ENCODE measurements around the gene LRRK1. TPM values are rescaled to one million over a fixed set of nuclear protein-coding genes. Genes with fewer than 3 reads are reported as not detected.

The LRRK1 gene
- total RNA-seq, 4 donors from 2014 or later = 17.0 to 46.3 (median 26.4) TPM

DNA sequence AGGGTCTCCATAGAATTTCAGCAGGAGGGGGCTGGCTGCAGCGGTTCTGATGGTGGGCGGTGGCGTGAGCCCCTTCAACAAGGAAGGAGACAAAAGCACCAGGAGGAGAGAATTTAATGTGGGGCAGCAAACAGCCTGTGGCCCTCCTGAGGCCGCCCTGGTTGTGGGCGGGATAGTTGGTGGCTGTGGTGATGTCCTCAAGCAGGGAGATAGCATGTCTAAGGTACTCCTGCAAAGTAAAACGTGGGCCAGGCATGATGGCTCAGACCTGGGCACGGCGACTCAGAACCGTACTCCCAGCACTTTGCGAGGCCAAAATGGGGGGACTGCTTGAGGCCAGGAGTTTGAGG lies 94.0 kb downstream of the LRRK1 start:
- Histone ChIP-seq H3K4me1 (peaks cover 8% of the 10 kb centered on the region), H3K9me3 (no peaks in the 10 kb centered on the region), H3K27me3 (no peaks in the 10 kb centered on the region), H3K27ac (no peak overlapping the region), H3K4me3 (no peak overlapping the region), H3K36me3 (peaks cover 55% of the 10 kb centered on the region)
- DNase-seq (ENCODE audit: low spot score in 2 of 2) = peak; percentile 43 to 70
- 93% methylated on average over 9 of the region's 10 CpGs for WGBS
- TF ChIP-seq POLR2A (IDR thresholded peaks at IDR 0.05) (no peak), EP300 (IDR thresholded peaks at IDR 0.05) (no peak), POLR2AphosphoS5 (IDR thresholded peaks at IDR 0.05) (no peak)
- TF ChIP-seq, protein P1, sequence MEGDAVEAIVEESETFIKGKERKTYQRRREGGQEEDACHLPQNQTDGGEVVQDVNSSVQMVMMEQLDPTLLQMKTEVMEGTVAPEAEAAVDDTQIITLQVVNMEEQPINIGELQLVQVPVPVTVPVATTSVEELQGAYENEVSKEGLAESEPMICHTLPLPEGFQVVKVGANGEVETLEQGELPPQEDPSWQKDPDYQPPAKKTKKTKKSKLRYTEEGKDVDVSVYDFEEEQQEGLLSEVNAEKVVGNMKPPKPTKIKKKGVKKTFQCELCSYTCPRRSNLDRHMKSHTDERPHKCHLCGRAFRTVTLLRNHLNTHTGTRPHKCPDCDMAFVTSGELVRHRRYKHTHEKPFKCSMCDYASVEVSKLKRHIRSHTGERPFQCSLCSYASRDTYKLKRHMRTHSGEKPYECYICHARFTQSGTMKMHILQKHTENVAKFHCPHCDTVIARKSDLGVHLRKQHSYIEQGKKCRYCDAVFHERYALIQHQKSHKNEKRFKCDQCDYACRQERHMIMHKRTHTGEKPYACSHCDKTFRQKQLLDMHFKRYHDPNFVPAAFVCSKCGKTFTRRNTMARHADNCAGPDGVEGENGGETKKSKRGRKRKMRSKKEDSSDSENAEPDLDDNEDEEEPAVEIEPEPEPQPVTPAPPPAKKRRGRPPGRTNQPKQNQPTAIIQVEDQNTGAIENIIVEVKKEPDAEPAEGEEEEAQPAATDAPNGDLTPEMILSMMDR (IDR thresholded peaks at IDR 0.05) = no peak

DNA sequence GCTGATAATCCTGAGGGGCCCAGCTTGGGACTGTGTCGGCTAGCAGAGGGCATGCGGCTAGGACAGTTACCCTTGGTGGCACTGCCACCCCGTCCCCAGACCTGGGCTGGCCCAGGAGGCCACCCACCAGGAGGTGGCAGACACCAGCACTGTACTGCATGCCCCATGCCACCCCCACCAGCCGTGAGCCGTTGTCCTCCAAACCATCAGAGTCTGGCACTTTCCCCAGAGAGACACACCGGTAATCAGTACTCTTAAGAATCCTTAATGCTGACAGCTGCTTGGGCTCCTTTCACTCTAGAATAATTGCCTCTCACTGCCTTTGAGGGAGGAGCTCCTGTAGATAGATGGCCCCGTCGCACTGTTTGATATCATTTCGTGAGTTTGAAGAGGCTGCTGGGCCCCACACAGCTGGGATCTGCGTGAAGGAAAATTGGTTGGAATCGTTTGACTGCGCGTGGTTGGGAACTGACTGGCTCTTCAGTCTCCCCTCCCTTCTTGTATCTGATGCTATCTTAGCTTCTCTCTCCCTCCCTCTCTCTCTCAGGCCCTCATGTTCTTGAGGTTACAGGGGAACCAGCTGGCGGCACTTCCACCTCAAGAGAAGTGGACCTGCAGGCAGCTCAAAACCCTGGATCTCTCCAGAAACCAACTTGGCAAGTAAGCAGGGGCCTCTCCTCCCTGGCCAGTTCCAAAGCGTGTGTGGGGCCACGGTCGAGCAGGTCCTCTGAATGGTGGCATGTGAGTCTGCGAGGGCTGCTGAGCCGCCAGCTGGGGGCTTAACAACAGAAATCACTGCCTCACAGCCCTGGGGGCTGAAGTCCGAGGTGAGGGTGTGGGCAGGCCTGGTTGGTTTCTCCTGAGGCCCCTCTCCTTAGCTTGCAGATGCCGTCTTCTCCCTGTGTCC lies 94.9 kb downstream of the LRRK1 start:
- TF ChIP-seq, protein P1 (IDR thresholded peaks at IDR 0.05) = no peak
- TF ChIP-seq POLR2AphosphoS5 (IDR thresholded peaks at IDR 0.05) = no peak
- TF ChIP-seq EP300 (IDR thresholded peaks at IDR 0.05) = no peak
- TF ChIP-seq POLR2A (IDR thresholded peaks at IDR 0.05) = no peak
- 77% methylated on average over 19 of the region's 21 CpGs for WGBS
- Histone ChIP-seq H3K9me3 (no peaks in the 10 kb centered on the region), H3K27ac (no peak overlapping the region), H3K27me3 (no peaks in the 10 kb centered on the region), H3K36me3 (peaks cover 61% of the 10 kb centered on the region), H3K4me1 (no peaks in the 10 kb centered on the region), H3K4me3 (no peak overlapping the region)
- peak; percentile 53 to 76 for DNase-seq (ENCODE audit: low spot score in 2 of 2)

DNA sequence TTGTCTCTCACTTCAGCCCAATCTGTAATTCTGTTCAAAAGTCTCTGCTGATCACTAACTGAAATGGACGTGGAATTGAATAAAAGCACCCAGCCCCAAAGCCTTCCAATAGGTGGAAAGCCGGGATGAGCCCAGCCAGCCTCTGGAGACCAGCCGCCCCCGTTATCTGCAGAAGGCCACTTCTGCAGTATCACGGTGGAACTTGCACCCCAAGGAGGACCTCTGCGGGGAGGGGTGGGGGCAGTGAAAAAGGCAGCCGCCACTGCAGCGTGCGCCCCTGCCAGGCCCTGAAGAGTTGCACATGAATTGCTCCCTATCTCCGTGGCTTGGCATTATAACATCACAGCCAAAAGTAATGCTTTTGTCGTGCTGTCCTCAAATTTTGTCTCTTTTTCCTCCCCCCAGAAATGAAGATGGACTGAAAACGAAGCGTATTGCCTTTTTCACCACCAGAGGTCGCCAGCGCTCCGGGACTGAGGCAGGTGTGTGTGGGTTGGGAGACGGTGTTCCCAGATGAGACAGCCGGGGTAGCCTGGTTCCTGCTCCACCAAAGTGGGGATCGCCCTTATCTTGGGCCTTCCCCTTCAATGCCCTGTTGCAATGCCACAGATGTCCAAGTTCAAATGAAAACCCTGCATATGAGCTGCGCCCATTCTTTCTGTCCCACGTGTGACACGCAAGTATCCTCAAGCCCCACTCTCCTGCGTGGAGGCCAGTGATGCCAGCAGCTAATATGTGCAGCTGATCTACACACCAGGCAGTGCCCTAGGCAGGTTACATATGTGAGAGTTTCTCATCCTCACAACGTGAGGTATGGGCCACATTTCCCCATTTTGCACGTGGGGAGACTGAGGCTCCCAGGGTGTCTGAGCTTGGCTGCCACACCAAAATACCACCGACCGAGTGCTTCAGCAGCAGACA lies 96.0 kb downstream of the LRRK1 start:
- H3K36me3 ChIP-seq = peaks cover 61% of the 10 kb centered on the region
- no peak overlapping the region for H3K27ac ChIP-seq
- H3K9me3 ChIP-seq = no peaks in the 10 kb centered on the region
- H3K27me3 ChIP-seq = no peaks in the 10 kb centered on the region
- peak; percentile 78 to 83 for DNase-seq (ENCODE audit: low spot score in 2 of 2)
- TF ChIP-seq POLR2A (IDR thresholded peaks at IDR 0.05) (no peak), EP300 (IDR thresholded peaks at IDR 0.05) (no peak), POLR2AphosphoS5 (IDR thresholded peaks at IDR 0.05) (no peak)
- TF ChIP-seq, protein P1 (IDR thresholded peaks at IDR 0.05) = peak; percentile 60 to 77
- H3K4me3 ChIP-seq = no peak overlapping the region
- H3K4me1 ChIP-seq = no peaks in the 10 kb centered on the region
- 62% methylated on average over 27 of the region's 27 CpGs for WGBS

DNA sequence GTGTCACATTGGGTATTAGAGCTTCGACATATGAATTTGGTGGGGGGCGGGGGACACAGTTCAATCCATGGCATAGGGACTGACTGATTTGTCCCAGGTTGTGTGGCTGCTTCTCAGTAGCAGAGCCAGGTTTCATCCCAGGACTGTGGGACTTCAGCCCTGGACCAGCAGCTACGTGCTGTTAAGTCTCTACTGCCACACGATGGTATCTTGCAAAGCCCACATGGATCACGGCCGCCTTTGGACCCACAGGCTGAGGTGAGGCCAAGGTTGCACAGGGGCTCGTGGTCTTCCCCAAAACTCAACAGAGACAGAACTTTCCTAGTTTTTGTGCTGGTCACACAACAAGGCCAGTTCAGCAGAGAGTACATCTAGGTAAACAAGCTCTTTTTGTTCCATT lies 97.4 kb downstream of the LRRK1 start:
- 94% methylated on average over 6 of the region's 7 CpGs for WGBS
- Histone ChIP-seq H3K27me3 (no peaks in the 10 kb centered on the region), H3K4me3 (no peak overlapping the region), H3K4me1 (no peaks in the 10 kb centered on the region), H3K9me3 (no peaks in the 10 kb centered on the region), H3K27ac (no peak overlapping the region), H3K36me3 (peaks cover 63% of the 10 kb centered on the region)
- peak; percentile 32 to 40 for DNase-seq (ENCODE audit: low spot score in 2 of 2)
- TF ChIP-seq EP300 (IDR thresholded peaks at IDR 0.05) (no peak), POLR2A (IDR thresholded peaks at IDR 0.05) (no peak), POLR2AphosphoS5 (IDR thresholded peaks at IDR 0.05) (no peak)
- TF ChIP-seq, protein P1 (IDR thresholded peaks at IDR 0.05) = no peak
